Activated CD4-positive, alpha-beta T cell treated with anti-CD3 and anti-CD28 coated beads, Interleukin-2, Interleukin-4, amounts not matched to agents 100 ng/mL and 50 ng/mL, durations not matched to agents 16 hours and 8 hours (primary cell): ENCODE results near the gene BDNF.

ENCODE experiments used
- DNase-seq: peaks from one replicate; pipeline ENCODE4 v3.0.0-alpha.2; 2020; ENCODE audit warnings: low spot score

Gene BDNF

GRCh38 chr11:27625347-27625912 is 74.8 kb downstream of the BDNF start:
- DNase-seq = no peak

- no peak for DNase-seq
Observed at GRCh38 chr11:27623945-27624523, 76.2 kb downstream of the BDNF start.

- no peak for DNase-seq
Observed at GRCh38 chr11:27622541-27623300, 77.5 kb downstream of the BDNF start.

- DNase-seq = no peak
Observed at GRCh38 chr11:27621405-27622161, 78.7 kb downstream of the BDNF start.

GRCh38 chr11:27619763-27620335 is 80.4 kb downstream of the BDNF start:
- DNase-seq = no peak

GRCh38 chr11:27619039-27619574 is 81.1 kb downstream of the BDNF start:
- DNase-seq = no peak

- DNase-seq = no peak
Observed at GRCh38 chr11:27618281-27618915, 81.9 kb downstream of the BDNF start.

GRCh38 chr11:27616711-27617110 is 83.5 kb downstream of the BDNF start:
- no peak for DNase-seq

GRCh38 chr11:27615833-27616232 is 84.4 kb downstream of the BDNF start:
- no peak for DNase-seq

GRCh38 chr11:27614092-27614491 is 86.2 kb downstream of the BDNF start:
- no peak for DNase-seq

GRCh38 chr11:27612932-27613880 is 87.0 kb downstream of the BDNF start:
- DNase-seq = no peak

- no peak for DNase-seq
Observed at GRCh38 chr11:27611947-27612455, 88.3 kb downstream of the BDNF start.

- DNase-seq = no peak
Observed at GRCh38 chr11:27611390-27611789, 88.9 kb downstream of the BDNF start.

- no peak for DNase-seq
Observed at GRCh38 chr11:27610946-27611345, 89.3 kb downstream of the BDNF start.

GRCh38 chr11:27610280-27610679 is 90.0 kb downstream of the BDNF start:
- no peak for DNase-seq

- no peak for DNase-seq
Observed at GRCh38 chr11:27608951-27609350, 91.3 kb downstream of the BDNF start.

- DNase-seq = no peak
Observed at GRCh38 chr11:27605422-27605821, 94.8 kb downstream of the BDNF start.
